HepG2 (cell line): ENCODE data around the gene OR13J1. TPM values are rescaled to one million over a fixed set of nuclear protein-coding genes. Genes with fewer than 3 reads are reported as not detected.

Experiments
- ATAC-seq: fragments of 200-7000 bp; cut with Tn5 transposase; 3 replicates; pipeline ENCODE4 v1.9.1; 2020; ENCODE audit warnings: mild to moderate bottlenecking, moderate library complexity
- BruUV-seq: library from RNA; stranded (reverse); fragments of 400-500 nt; replicated peaks from 2 replicates; lab custom pipeline; 2021; lab: Mats Ljungman, UMichigan
- CTCF ChIA-PET: fragments of 300-600 bp; formaldehyde crosslinking; extraction: SDS; loops from one replicate; lab custom pipeline; 2021; ENCODE audit warnings: low total read pairs, inconsistent platforms, low intra/inter-chr PET ratio; lab: Yijun Ruan, JAX
- POLR2A ChIA-PET: fragments of 350-600 bp; sonication (Branson Sonifier 250); formaldehyde crosslinking; loops from one replicate; lab custom pipeline; 2020; ENCODE audit warnings: antibody characterized with exemption, inconsistent platforms; lab: Yijun Ruan, JAX
- DNase-seq: peaks from one replicate; pipeline ENCODE4 v3.0.0-alpha.2; 2015; ENCODE audit warnings: low spot score
- FAIRE-seq: peaks from 3 replicates; lab custom pipeline; 2011; peaks lifted over from hg19 to GRCh38; lab: Jason Lieb, UNC
- H2AFZ ChIP-seq: one replicate; pipeline ENCODE4 v1.6.1; 2011; ENCODE audit warnings: low read length, inconsistent platforms
- H3K27ac ChIP-seq: fragments of 300-600 bp; 3 replicates; pipeline ENCODE4 v1.8.0; 2011; ENCODE audit warnings: mixed run types, mild to moderate bottlenecking, mixed read lengths, low read length, inconsistent platforms; ENCODE audit not compliant: insufficient read depth; ENCODE audit errors: extremely low read length
- H3K27me3 ChIP-seq, 2 experiments: fragments of 200-600 bp in 1 of 2; 2 replicates in 1 of 2; 3 replicates in 1 of 2; pipeline versions ENCODE4 v1.6.0 to v1.8.0; 2011; ENCODE audit warnings: low read length in 2 of 2, mild to moderate bottlenecking in 2 of 2, moderate library complexity in 2 of 2, inconsistent platforms in 1 of 2; ENCODE audit not compliant: insufficient read depth in 2 of 2, control insufficient read depth in 1 of 2
- H3K36me3 ChIP-seq, 2 experiments: fragments of 200-600 bp in 1 of 2; replicated peaks in 1 of 2; 2 replicates in 1 of 2; 3 replicates in 1 of 2; pipeline versions ENCODE4 v1.5.1 to v1.8.0; 2011; ENCODE audit warnings: low read length in 2 of 2, inconsistent platforms in 1 of 2; ENCODE audit not compliant: insufficient read depth in 2 of 2, control insufficient read depth in 1 of 2
- H3K4me1 ChIP-seq: 2 replicates; pipeline ENCODE4 v1.5.1; 2012; ENCODE audit warnings: low read length, inconsistent platforms; ENCODE audit not compliant: insufficient read depth
- H3K4me2 ChIP-seq: 2 replicates; pipeline ENCODE4 v1.6.0; 2011; ENCODE audit warnings: low read depth, low read length, inconsistent platforms
- H3K4me3 ChIP-seq, 3 experiments: fragments of 200-600 bp in 1 of 3; sonication (generic), shearing (Covaris generic) in 1 of 3; replicated peaks in 1 of 3; 2 replicates each; pipeline ENCODE4 v1.5.1; 2011 to 2016; ENCODE audit warnings: low read length in 3 of 3, inconsistent platforms in 2 of 3, low read depth in 2 of 3, mild to moderate bottlenecking in 2 of 3, control low read depth in 1 of 3, mixed read lengths in 1 of 3; ENCODE audit not compliant: insufficient read depth in 1 of 3
- H3K79me2 ChIP-seq: one replicate; pipeline ENCODE4 v1.6.1; 2011; ENCODE audit warnings: low read length, inconsistent platforms; ENCODE audit not compliant: insufficient read depth
- H3K9ac ChIP-seq: 2 replicates; pipeline ENCODE4 v1.6.0; 2011; ENCODE audit warnings: mild to moderate bottlenecking, low read depth, low read length, inconsistent platforms; ENCODE audit not compliant: insufficient read depth
- H3K9me3 ChIP-seq: 2 replicates; pipeline ENCODE4 v1.5.1; 2012; ENCODE audit warnings: mild to moderate bottlenecking, low read length
- H4K20me1 ChIP-seq: 2 replicates; pipeline ENCODE4 v1.6.0; 2011; ENCODE audit warnings: inconsistent platforms, mild to moderate bottlenecking, low read length, moderate library complexity; ENCODE audit not compliant: insufficient read depth
- CBX1 ChIP-seq: IDR thresholded peaks from one replicate; pipeline ENCODE4 v1.6.1; 2016; ENCODE audit warnings: antibody characterized with exemption, low read depth
- E2F1 ChIP-seq: sonication (generic); formaldehyde crosslinking; IDR thresholded peaks from 2 replicates; pipeline ENCODE4 v1.5.0; 2020; ENCODE audit warnings: missing genetic modification reagents
- ERF ChIP-seq: IDR thresholded peaks from 2 replicates; pipeline ENCODE4 v1.6.1; 2018; ENCODE audit warnings: missing biosample characterization, missing genetic modification reagents
- GFI1 ChIP-seq: sonication (generic); formaldehyde crosslinking; IDR thresholded peaks from 2 replicates; pipeline ENCODE4 v1.5.0; 2020; ENCODE audit warnings: missing genetic modification reagents, mild to moderate bottlenecking, borderline replicate concordance
- NFKB2 ChIP-seq: sonication (generic); formaldehyde crosslinking; IDR thresholded peaks from 2 replicates; pipeline ENCODE4 v1.4.0; 2020; ENCODE audit warnings: missing genetic modification reagents, borderline replicate concordance
- TRIM22 ChIP-seq: fragments of 450-650 bp; IDR thresholded peaks from 2 replicates; pipeline ENCODE4 v1.6.1; 2017
- ZBTB26 ChIP-seq: IDR thresholded peaks from 2 replicates; pipeline ENCODE4 v1.6.1; 2016; ENCODE audit warnings: missing compliant biosample characterization, missing genetic modification reagents, borderline replicate concordance
- ZNF230 ChIP-seq: sonication (generic); formaldehyde crosslinking; IDR thresholded peaks from 2 replicates; pipeline ENCODE4 v1.4.0; 2020; ENCODE audit warnings: mild to moderate bottlenecking, missing genetic modification reagents
- ZNF235 ChIP-seq: sonication (generic); formaldehyde crosslinking; IDR thresholded peaks from 2 replicates; pipeline ENCODE4 v1.8.1; 2023; ENCODE audit warnings: mild to moderate bottlenecking, missing genetic modification reagents, borderline replicate concordance
- ZNF362 ChIP-seq: sonication (generic); formaldehyde crosslinking; IDR thresholded peaks from 2 replicates; pipeline ENCODE4 v1.4.0; 2020; ENCODE audit warnings: missing genetic modification reagents, mild to moderate bottlenecking, borderline replicate concordance
- ZNF468 ChIP-seq: sonication (generic); formaldehyde crosslinking; IDR thresholded peaks from 2 replicates; pipeline ENCODE4 v1.8.0; 2022; ENCODE audit warnings: mild to moderate bottlenecking, moderate library complexity, missing genetic modification reagents
- ZNF512 ChIP-seq: sonication (generic); formaldehyde crosslinking; IDR thresholded peaks from 2 replicates; pipeline ENCODE4 v1.4.0; 2020; ENCODE audit warnings: mild to moderate bottlenecking, missing genetic modification reagents
- ZNF576 ChIP-seq: sonication (generic); formaldehyde crosslinking; IDR thresholded peaks from 2 replicates; pipeline ENCODE4 v1.4.0; 2020; ENCODE audit warnings: mild to moderate bottlenecking, missing genetic modification reagents
- ZNF781 ChIP-seq: sonication (generic); formaldehyde crosslinking; IDR thresholded peaks from 2 replicates; pipeline ENCODE4 v1.5.1; 2020; ENCODE audit warnings: borderline replicate concordance, mild to moderate bottlenecking, missing genetic modification reagents; ENCODE audit errors: not compliant biosample characterization
- ZNF839 ChIP-seq: sonication (generic); formaldehyde crosslinking; IDR thresholded peaks from 2 replicates; pipeline ENCODE4 v1.4.0; 2020; ENCODE audit warnings: missing genetic modification reagents, mild to moderate bottlenecking, borderline replicate concordance
- WGBS: methylation state at CpG from one replicate; pipeline ENCODE4 v1.1.6; 2017; ENCODE audit warnings: low lambda C conversion rate; 5-methylcytosine and 5-hydroxymethylcytosine counted together
- in situ Hi-C: cut with HindIII; loops from 2 replicates; pipeline ENCODE4 v1.10.0; 2017; ENCODE audit warnings: low pct_unique_long_range_greater_than_20kb; ENCODE audit not compliant: extremely low pct_ligation_motif_present
- intact Hi-C: fragments of 100-400 bp; cut with micrococcal nuclease; formaldehyde crosslinking; loops from one replicate; pipeline ENCODE4 v1.10.0; 2022; ENCODE audit not compliant: unreplicated experiment
- polyA plus RNA-seq, 8 experiments: library from polyadenylated mRNA; depleted of rRNA in 3 of 8; stranded (reverse) in 7 of 8; unstranded in 1 of 8; fragments of >200 nt; fragmentation: Illumina TruSeq in 4 of 8; extraction: Trizol in 4 of 8; gene quantifications; 2 replicates each; pipeline versions ENCODE4 v1.2.1 to v1.2.3, GENCODE V29; 2011 to 2016; ENCODE audit warnings: low read depth in 4 of 8, missing spikeins in 1 of 8, mixed read lengths in 1 of 8; ENCODE audit not compliant: insufficient read depth in 1 of 8
- total RNA-seq, 5 experiments: library from RNA; depleted of rRNA; stranded (reverse); fragments of >200 nt; fragmentation: Illumina TruSeq; extraction: Trizol; gene quantifications; 2 replicates each; pipeline ENCODE4 v1.2.3, GENCODE V29; 2016; ENCODE audit warnings: low read depth in 1 of 5

The OR13J1 gene
- total and polyA plus RNA-seq, 2 of the 13 experiments (the other 11 are each of a cell fraction or from before 2014, with no cell fraction given) = not detected

- H3K4me3 ChIP-seq = no peak overlapping the region
- no peaks in the 10 kb centered on the region for H4K20me1 ChIP-seq
- no peaks in the 10 kb centered on the region for H3K79me2 ChIP-seq
- no TSS peak for BruUV-seq
- no peak for ATAC-seq
- WGBS = no CpG with 5 or more reads among the region's 4 CpGs
- H3K9me3 ChIP-seq = no peaks in the 10 kb centered on the region
- ChIA-PET CTCF (no interaction called here), POLR2A (no interaction called here)
- H3K27me3 ChIP-seq = peaks cover 0 to 4% of the 10 kb centered on the region in 2 experiments; a peak in 1 of 5 replicates
- FAIRE-seq = no peak
- no peak overlapping the region for H3K27ac ChIP-seq
- no peak overlapping the region for H2AFZ ChIP-seq
- no peaks in the 10 kb centered on the region for H3K36me3 ChIP-seq
- peaks cover 65% of the 10 kb centered on the region for H3K4me1 ChIP-seq
- in situ Hi-C loops (no loop called here), intact Hi-C loops (no loop called here)
- H3K9ac ChIP-seq = no peak overlapping the region
- no peak for TF ChIP-seq ZNF839 (CRISPR knock-in tag)
- no peak for TF ChIP-seq CBX1
- TF ChIP-seq ZNF235 (CRISPR knock-in tag) = no peak
- no peak for TF ChIP-seq ZNF230
- no peak for TF ChIP-seq NFKB2 (CRISPR knock-in tag)
- TF ChIP-seq TRIM22 = no peak
- no peak for TF ChIP-seq GFI1 (CRISPR knock-in tag)
- no peak for TF ChIP-seq E2F1
- no peak for TF ChIP-seq ZNF468 (CRISPR knock-in tag)
- TF ChIP-seq ZNF512 (CRISPR knock-in tag) = no peak
- no peak for TF ChIP-seq ZBTB26 (CRISPR knock-in tag)
- no peak for TF ChIP-seq ZNF576 (CRISPR knock-in tag)
- no peak for TF ChIP-seq ZNF362
- no peak for TF ChIP-seq ERF (CRISPR knock-in tag)
- no peak for TF ChIP-seq ZNF781
- no peak for DNase-seq
- no peak overlapping the region for H3K4me2 ChIP-seq
These were observed 47.1 kb upstream of the OR13J1 start for GRCh38 chr9:35917261-35917660.
